NCI-H146 (cell line): Measurements from ENCODE around the gene ZNF26.

Source experiments
- DNase-seq: peaks from one replicate; lab custom pipeline; 2025; lab: John Stamatoyannopoulos, UW

Gene ZNF26

GRCh38 chr12:133063556-133063955 lies 77.4 kb downstream of the ZNF26 start:
- DNase-seq = no peak

GRCh38 chr12:133073836-133074235 lies 87.7 kb downstream of the ZNF26 start:
- no peak for DNase-seq
